ENCODE results near the gene BMAL1. TPM values are rescaled to one million over a fixed set of nuclear protein-coding genes. Genes with fewer than 3 reads are reported as not detected.

BMAL1 gene
- total RNA-seq, 1 experiment from 2014 or later = 3.3 TPM

- Histone ChIP-seq H3T11ph (ENCODE audit: low read length) (no peak overlapping the region), H3K4ac (ENCODE audit: low read depth, low read length) (no peak overlapping the region), H3K9me3 (ENCODE audit: control insufficient read depth, low read depth, low read length) (no peaks in the 10 kb centered on the region), H3K23ac (ENCODE audit: insufficient read length, low read depth, low read length) (no peak overlapping the region), H3K79me1 (ENCODE audit: insufficient read depth, low read depth, low read length, poor library complexity, severe bottlenecking) (no peaks in the 10 kb centered on the region), H4K8ac (replicated peaks; ENCODE audit: insufficient read length, low read depth, low read length) (no peak overlapping the region), H2AK5ac (ENCODE audit: insufficient read length, low read length) (no peak overlapping the region), H3K4me1 (ENCODE audit: insufficient read depth, low read length) (peaks cover 6% of the 10 kb centered on the region; the same call in 1 of the 2 replicates), H3K9ac (ENCODE audit: extremely low read depth, insufficient read length, low read length) (no peak overlapping the region), H2AFZ (ENCODE audit: low read length) (no peak overlapping the region), H2BK120ac (ENCODE audit: low read depth, low read length, poor library complexity, severe bottlenecking) (no peak overlapping the region), H3K18ac (ENCODE audit: insufficient read length, low read depth, low read length) (no peak overlapping the region), H3K4me2 (ENCODE audit: insufficient read depth, insufficient read length, low read length) (no peak overlapping the region), H2BK12ac (ENCODE audit: insufficient read length, low read depth, low read length) (no peak overlapping the region), H2BK20ac (ENCODE audit: low read depth, low read length, poor library complexity, severe bottlenecking) (no peak overlapping the region), H3K27me3 (ENCODE audit: insufficient read depth, low read length) (no peaks in the 10 kb centered on the region), H2BK15ac (ENCODE audit: low read depth, low read length) (no peak overlapping the region), H2BK5ac (ENCODE audit: insufficient read length, low read length) (no peak overlapping the region), H4K20me1 (ENCODE audit: control insufficient read depth, insufficient read depth, insufficient read length) (no peaks in the 10 kb centered on the region), H3K56ac (ENCODE audit: insufficient read length, low read depth, low read length) (no peak overlapping the region), H3K27ac (ENCODE audit: insufficient read length, low read depth, low read length) (no peak overlapping the region), H4K5ac (ENCODE audit: insufficient read length, low read depth, low read length) (no peak overlapping the region), H3K14ac (ENCODE audit: insufficient read depth, low read length) (no peak overlapping the region), H3K23me2 (ENCODE audit: insufficient read length, low read depth, low read length, poor library complexity, severe bottlenecking) (no peaks in the 10 kb centered on the region), H4K91ac (ENCODE audit: insufficient read length, low read depth, low read length) (no peak overlapping the region), H3K79me2 (ENCODE audit: insufficient read depth, low read length) (no peaks in the 10 kb centered on the region)
- Mint-ChIP-seq H3K27me3 (ENCODE audit: low read depth) (peaks cover 7% of the 10 kb centered on the region), H3K4me3 (no peak overlapping the region), H3K4me1 (peaks cover 21 to 22% of the 10 kb centered on the region in 2 experiments), H3K27ac (no peak overlapping the region), H3K9me3 (no peaks in the 10 kb centered on the region), H3K36me3 (ENCODE audit: insufficient read depth in 1 of 3, low read depth in 3 of 3) (no peaks in the 10 kb centered on the region)
- DNase-seq = no peak
- no CpG with 5 or more reads among the region's 3 CpGs for WGBS (ENCODE audit: extremely low coverage, insufficient read length, low lambda C conversion rate)
- no peak for TF ChIP-seq CTCF (conservative IDR thresholded peaks at IDR 0.05)
These were observed 9.4 kb downstream of the BMAL1 start for GRCh38 chr11:13287036-13287435.
